ENCODE results near the gene TRPM3. TPM values are rescaled to one million over a fixed set of nuclear protein-coding genes. Genes with fewer than 3 reads are reported as not detected.

TRPM3 gene
- total RNA-seq, 4 donors from 2014 or later, result 2.4 to 11.1 (median 5.6) TPM

GRCh38 chr9:70911791-70912190, 209.6 kb downstream of the TRPM3 start:
- TF ChIP-seq CTCF (IDR thresholded peaks at IDR 0.05) (no peak), POLR2A (IDR thresholded peaks at IDR 0.05) (no peak)

DNA sequence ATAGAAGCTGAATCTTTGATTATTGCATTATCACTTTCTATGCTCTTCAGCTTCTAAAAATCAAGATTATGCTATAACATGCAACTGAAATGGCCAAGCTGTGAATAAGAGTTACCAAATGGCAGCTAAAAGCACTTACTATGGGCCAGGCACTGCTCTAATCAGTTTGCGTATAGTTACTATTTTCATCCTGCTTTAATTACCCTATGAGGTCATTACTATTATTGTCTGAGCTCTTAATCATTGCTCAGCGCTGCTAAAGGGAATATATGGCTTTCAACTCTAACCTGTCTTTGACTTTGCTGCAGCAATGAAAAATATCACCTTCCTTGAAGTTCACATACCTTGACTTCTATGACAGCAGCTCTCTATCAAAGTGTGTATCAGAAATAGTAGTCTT, 210.8 kb downstream of the TRPM3 start:
- H3K4me3 ChIP-seq (replicated peaks in 1 of 3), result no peak overlapping the region
- WGBS, 2 donors, result 78 to 87% methylated on average over 2 of the region's 2 CpGs
- no peaks in the 10 kb centered on the region for H3K9me3 ChIP-seq
- no peaks in the 10 kb centered on the region for H3K4me1 ChIP-seq
- H3K27me3 ChIP-seq, result no peaks in the 10 kb centered on the region
- DNase-seq, result no peak
- H3K27ac ChIP-seq, result no peak overlapping the region
- no peak for TF ChIP-seq CTCF (IDR thresholded peaks at IDR 0.05)
- no peak for TF ChIP-seq POLR2A (IDR thresholded peaks at IDR 0.05)
- intact Hi-C loops (cut with DNase I), result no loop called here
- no peaks in the 10 kb centered on the region for H3K36me3 ChIP-seq

More at GRCh38 chr9:70911791-70912190, 209.6 kb downstream of the TRPM3 start:
- Histone ChIP-seq H3K27ac (no peak overlapping the region), H3K4me1 (no peaks in the 10 kb centered on the region), H3K4me3 (replicated peaks in 1 of 3) (no peak overlapping the region), H3K9me3 (no peaks in the 10 kb centered on the region), H3K36me3 (no peaks in the 10 kb centered on the region), H3K27me3 (no peaks in the 10 kb centered on the region)
- DNase-seq, result no peak
- intact Hi-C loops (cut with DNase I), result no loop called here
- WGBS, 2 donors, result 82 to 92% methylated on average over 1 of the region's 1 CpG

DNA sequence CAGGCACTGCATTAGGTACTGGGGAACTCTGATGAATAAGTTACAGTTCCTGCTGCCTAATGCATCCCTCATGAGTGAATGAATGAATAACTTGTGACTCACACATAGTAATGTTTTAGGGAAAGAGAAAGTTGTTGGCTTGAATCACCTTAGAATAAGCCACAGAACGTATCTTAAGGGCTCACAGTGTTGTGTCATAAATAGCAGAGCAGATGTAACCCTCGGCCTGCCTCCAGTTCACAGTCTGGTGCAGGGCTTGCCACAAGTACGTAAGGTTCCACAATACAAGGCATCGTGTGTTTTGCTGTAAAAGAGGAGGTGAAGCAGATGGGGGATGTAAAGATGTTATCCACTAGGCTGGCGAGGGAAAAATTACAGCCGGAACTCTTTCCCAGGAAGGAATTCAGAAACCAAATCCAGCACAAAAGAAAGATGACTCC, 218.7 kb downstream of the TRPM3 start:
- no peak for DNase-seq
- Histone ChIP-seq H3K27me3 (no peaks in the 10 kb centered on the region), H3K4me3 (replicated peaks in 1 of 3) (no peak overlapping the region), H3K27ac (no peak overlapping the region), H3K4me1 (no peaks in the 10 kb centered on the region), H3K36me3 (no peaks in the 10 kb centered on the region), H3K9me3 (no peaks in the 10 kb centered on the region)
- no peak for TF ChIP-seq POLR2A (IDR thresholded peaks at IDR 0.05)
- TF ChIP-seq CTCF (IDR thresholded peaks at IDR 0.05), result no peak
- intact Hi-C loops (cut with DNase I), result no loop called here
- 60 to 79% methylated on average over 6 of the region's 6 CpGs for WGBS, 2 donors

- DNase-seq, result no peak
- intact Hi-C loops (cut with DNase I), result no loop called here
- TF ChIP-seq POLR2A (IDR thresholded peaks at IDR 0.05) (no peak), CTCF (IDR thresholded peaks at IDR 0.05) (no peak)
- no peak overlapping the region for H3K27ac ChIP-seq
- H3K36me3 ChIP-seq, result no peaks in the 10 kb centered on the region
- no peaks in the 10 kb centered on the region for H3K4me1 ChIP-seq
- H3K4me3 ChIP-seq (replicated peaks in 1 of 3), result no peak overlapping the region
- H3K27me3 ChIP-seq, result no peaks in the 10 kb centered on the region
- H3K9me3 ChIP-seq, result no peaks in the 10 kb centered on the region
- 33 to 65% methylated on average over 1 of the region's 1 CpG for WGBS, 2 donors
Observed at GRCh38 chr9:70902171-70902570, 219.2 kb downstream of the TRPM3 start.

DNA sequence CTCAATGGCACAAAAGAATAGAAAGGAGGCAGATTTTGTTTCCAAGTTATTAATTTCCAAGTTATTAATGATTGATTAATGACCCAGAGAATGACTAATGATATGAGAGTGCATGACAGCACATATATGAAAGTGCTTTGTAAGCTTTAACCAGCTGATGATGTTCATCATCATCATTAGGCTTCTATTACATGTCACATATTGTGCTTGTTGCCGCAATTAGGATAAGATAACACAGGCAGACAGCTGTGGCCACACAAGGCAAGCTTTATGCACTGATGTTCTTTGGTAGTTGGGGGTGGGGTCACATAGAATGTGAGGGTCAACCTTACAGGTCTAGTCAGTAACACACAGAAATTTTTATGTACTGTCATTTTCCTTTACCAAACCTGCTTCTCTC, 219.7 kb downstream of the TRPM3 start:
- intact Hi-C loops (cut with DNase I), result no loop called here
- no peaks in the 10 kb centered on the region for H3K27me3 ChIP-seq
- H3K9me3 ChIP-seq, result no peaks in the 10 kb centered on the region
- H3K27ac ChIP-seq, result no peak overlapping the region
- no peak for TF ChIP-seq POLR2A (IDR thresholded peaks at IDR 0.05)
- no peak for TF ChIP-seq CTCF (IDR thresholded peaks at IDR 0.05)
- H3K36me3 ChIP-seq, result no peaks in the 10 kb centered on the region
- no peak for DNase-seq
- H3K4me1 ChIP-seq, result no peaks in the 10 kb centered on the region
- no peak overlapping the region for H3K4me3 ChIP-seq (replicated peaks in 1 of 3)
- 85 to 94% methylated on average over 1 of the region's 1 CpG for WGBS, 2 donors
